ENCODE results near the gene BDH2.

BDH2 gene

GRCh38 chr4:103085555-103086196 lies 14.0 kb downstream of the BDH2 start:
- DNase-seq (ENCODE audit: low read depth in 2 of 2) = no peak

GRCh38 chr4:103079621-103080020 lies 20.0 kb downstream of the BDH2 start:
- no peak for DNase-seq (ENCODE audit: low read depth in 2 of 2)

GRCh38 chr4:103076747-103077347 lies 22.8 kb downstream of the BDH2 start, which contains the start of gene SLC9B2:
TSS of gene SLC9B2 (minus strand) at chr4:103076761. CDS start at chr4:103067550, 9,211 bp downstream.
- no peak for DNase-seq (ENCODE audit: low read depth in 2 of 2)

GRCh38 chr4:103075894-103076746 lies 23.5 kb downstream of the BDH2 start:
- peak; percentile 50 to 56 for DNase-seq (ENCODE audit: low read depth in 2 of 2)

GRCh38 chr4:103075435-103075893 lies 24.2 kb downstream of the BDH2 start:
- DNase-seq (ENCODE audit: low read depth in 2 of 2) = no peak

- DNase-seq (ENCODE audit: low read depth in 2 of 2) = no peak
Measured at GRCh38 chr4:103074744-103075434, 24.7 kb downstream of the BDH2 start.

- no peak for DNase-seq (ENCODE audit: low read depth in 2 of 2)
Measured at GRCh38 chr4:103073792-103074438, 25.7 kb downstream of the BDH2 start.

- no peak for DNase-seq (ENCODE audit: low read depth in 2 of 2)
Measured at GRCh38 chr4:103067841-103068547, 31.6 kb downstream of the BDH2 start.

GRCh38 chr4:103060453-103061148 lies 39.0 kb downstream of the BDH2 start:
- no peak for DNase-seq (ENCODE audit: low read depth in 2 of 2)

- no peak for DNase-seq (ENCODE audit: low read depth in 2 of 2)
Measured at GRCh38 chr4:103054030-103054429, 45.6 kb downstream of the BDH2 start.

GRCh38 chr4:103052779-103053178 lies 46.9 kb downstream of the BDH2 start:
- no peak for DNase-seq (ENCODE audit: low read depth in 2 of 2)

- DNase-seq (ENCODE audit: low read depth in 2 of 2) = no peak
Measured at GRCh38 chr4:103052145-103052544, 47.5 kb downstream of the BDH2 start.

- no peak for DNase-seq (ENCODE audit: low read depth in 2 of 2)
Measured at GRCh38 chr4:103050736-103051436, 48.7 kb downstream of the BDH2 start.

GRCh38 chr4:103046416-103047290 lies 53.0 kb downstream of the BDH2 start:
- DNase-seq (ENCODE audit: low read depth in 2 of 2) = no peak

GRCh38 chr4:103044183-103044582 lies 55.5 kb downstream of the BDH2 start:
- DNase-seq (ENCODE audit: low read depth in 2 of 2) = no peak

GRCh38 chr4:103036169-103036568 lies 63.5 kb downstream of the BDH2 start:
- no peak for DNase-seq (ENCODE audit: low read depth in 2 of 2)

GRCh38 chr4:103032574-103032973 lies 67.1 kb downstream of the BDH2 start:
- no peak for DNase-seq (ENCODE audit: low read depth in 2 of 2)

- no peak for DNase-seq (ENCODE audit: low read depth in 2 of 2)
Measured at GRCh38 chr4:103030791-103031190, 68.8 kb downstream of the BDH2 start.

- DNase-seq (ENCODE audit: low read depth in 2 of 2) = no peak
Measured at GRCh38 chr4:103029300-103029699, 70.3 kb downstream of the BDH2 start.

Data from stimulated activated CD4-positive, alpha-beta T cell treated with anti-CD3 and anti-CD28 coated beads, Interleukin-12 subunit alpha, Interleukin-12 subunit beta, amount 100 ng/mL, for 24 hours (primary cell).